Activated naive CD8-positive, alpha-beta T cell treated with anti-CD3 and anti-CD28 coated beads, Interleukin-2, amount 50 U/mL, for 16 hours (primary cell): ENCODE measurements around the gene ASTN2.
"Not testable (repeated sequence)": the region's sequence is repeated elsewhere in the genome, so short reads cannot be mapped to it uniquely, and the experiment has no call there.

ENCODE experiments used
- DNase-seq: peaks from one replicate; pipeline ENCODE4 v3.0.0-alpha.2; 2020; ENCODE audit warnings: low read depth, low spot score

Gene ASTN2

DNA sequence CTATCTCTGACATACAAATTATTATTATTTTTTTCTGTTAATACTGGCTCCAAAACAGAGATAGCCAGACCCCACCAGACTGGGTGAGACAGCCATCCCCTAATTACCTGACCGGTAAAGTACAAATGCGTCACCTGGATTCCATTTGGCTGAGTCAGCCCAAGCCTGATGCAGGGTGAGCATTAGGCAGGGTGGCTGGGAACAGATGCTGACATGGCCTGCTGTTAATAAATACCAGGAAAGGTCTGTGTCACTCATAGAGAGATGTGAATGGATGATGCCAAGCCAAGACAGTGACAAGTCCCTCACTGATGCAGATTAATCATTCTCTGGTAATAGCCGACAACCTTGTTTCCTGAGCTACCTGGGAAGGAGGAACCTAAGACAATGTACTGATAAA lies 544.3 kb downstream of the ASTN2 start:
- DNase-seq: no peak

DNA sequence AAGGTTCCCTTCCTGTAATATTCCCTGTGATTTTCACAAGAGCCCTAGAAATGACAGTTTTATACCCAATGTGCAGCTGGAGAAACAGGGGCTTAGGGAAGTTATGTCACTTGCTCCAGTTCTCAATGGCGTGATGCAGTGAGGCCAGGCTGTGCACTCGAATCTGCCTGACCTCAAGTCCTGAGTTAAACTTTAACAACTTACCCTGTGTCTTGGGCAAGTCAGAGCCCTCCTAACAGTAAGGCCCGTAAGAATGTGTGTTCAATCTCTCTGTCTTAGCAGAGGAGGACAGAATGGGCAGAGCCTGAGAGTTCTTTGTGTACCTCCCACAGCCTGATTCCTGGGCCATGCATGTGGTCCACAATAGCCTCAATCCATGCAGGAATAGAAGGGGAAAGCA lies 546.7 kb downstream of the ASTN2 start:
- no peak for DNase-seq

DNA sequence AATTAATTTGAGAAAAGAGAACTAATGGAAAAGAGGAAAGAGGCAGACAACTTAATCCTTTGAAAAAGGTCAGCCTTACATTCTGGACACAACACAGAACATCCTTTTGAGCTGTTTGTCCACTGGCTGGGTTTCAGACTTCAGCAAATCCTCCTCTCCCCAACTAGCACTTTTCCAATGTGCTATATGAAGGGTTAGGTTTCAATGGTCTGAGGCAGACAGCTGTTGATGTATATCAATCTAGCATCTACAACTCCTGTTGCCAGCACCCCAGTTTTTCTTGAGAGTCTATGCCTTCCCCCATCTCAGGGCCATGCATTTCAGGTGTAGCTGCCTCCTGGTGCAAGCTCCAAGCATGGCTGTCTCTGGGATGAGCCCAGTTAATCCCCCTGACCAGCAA lies 553.5 kb downstream of the ASTN2 start:
- no peak for DNase-seq

DNA sequence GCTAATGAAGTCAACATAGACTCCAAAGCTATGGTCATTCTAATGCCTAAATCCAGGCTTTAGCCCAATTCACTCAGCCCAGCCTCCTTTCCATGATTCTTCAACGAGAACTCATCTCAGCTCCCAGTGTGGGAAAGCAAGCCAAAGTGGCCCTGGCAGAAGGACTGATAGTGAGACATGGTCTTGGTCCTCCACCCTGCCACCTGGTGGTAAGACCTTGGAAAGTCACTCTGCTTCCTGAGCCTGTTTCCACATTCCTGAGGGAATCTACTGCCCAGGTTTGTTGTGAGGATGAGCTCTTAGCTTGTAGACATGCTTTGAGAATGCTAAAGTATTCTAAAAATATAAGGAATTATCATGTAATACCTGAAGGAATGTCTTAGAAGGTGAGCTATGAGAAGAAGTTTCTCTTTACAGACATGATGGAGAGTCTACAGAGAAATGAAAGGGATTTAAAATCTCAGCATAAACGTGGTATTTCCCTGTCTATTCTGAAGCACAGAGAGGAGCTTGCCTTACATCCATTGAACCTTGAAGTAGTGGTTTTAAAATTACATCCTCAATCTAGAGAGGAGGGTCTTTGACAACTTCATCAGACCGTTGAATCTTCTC lies 554.2 kb downstream of the ASTN2 start:
- no peak for DNase-seq

DNA sequence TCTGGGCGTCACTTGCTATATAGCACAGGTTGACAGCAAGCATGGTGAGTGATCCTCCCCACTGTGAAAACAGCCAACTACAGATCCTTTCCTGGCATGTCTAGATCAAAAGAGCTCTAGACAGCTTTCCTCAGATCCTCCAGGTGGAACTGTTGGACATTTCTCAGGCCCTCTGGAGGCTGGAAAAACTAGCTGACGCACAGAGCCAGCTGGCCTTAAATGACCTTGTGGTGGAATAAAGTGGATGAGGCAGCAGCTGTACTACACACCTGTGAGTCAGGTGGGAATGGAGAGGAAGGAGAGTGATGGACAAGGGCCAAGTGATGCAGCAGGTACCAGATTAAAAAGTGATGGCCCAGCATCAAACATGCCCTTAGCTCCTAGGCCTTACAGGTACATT lies 555.1 kb downstream of the ASTN2 start:
- DNase-seq: no peak

DNA sequence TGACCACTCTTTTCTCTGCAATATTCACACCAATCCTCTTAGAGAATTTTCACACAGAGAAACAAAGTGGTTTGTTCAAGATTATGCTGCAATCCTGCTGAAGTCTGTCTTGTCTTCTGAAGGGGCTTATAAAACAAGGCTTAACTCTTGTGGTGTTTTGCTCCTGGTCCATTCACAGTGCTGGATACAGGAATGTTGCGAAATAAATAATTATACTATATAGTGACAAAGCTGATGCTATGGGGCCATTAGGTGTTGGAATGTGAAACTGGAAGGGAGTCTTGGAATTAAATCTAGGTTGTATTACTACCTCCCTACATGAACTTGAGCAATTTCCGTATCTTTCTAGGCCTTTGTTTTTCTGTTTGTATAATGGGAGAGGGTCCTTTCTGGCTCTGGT lies 557.5 kb downstream of the ASTN2 start:
- DNase-seq: no peak

DNA sequence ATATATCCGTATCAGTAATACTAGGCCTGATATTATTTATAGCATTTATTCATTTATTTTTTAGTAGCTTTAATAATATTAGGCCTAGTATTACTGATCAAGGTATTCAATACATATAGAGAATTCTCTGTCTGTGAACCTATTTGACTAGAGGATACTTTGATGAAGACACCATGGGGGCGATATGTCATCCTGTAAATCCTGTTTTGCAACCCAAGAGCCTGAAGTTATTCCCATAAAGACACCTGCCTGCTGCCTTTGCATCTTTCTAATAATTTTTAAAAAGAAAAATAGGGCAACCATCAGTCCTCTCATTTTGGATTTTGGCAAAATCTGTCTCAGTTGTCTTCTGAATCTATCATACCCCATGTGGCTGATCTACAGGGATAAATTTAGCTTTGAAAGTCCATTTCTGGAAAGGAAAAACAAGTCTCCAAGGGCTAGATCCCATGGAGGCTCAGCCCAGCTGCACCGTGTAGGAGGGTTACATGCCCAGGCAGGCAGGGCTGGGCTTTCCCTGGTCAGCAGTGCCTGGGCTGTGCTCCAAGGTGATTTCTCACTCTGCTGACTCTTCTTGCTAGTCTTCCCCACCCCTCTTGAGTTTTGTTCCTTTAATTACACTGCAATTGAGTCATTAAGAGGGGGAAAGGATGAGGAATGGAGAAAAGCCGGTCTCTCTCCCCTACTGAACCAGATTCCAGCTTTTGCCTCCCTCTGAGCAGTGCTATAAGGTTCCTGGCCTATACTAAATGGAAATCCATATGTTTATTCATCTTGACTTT lies 558.8 kb downstream of the ASTN2 start:
- no peak for DNase-seq

DNA sequence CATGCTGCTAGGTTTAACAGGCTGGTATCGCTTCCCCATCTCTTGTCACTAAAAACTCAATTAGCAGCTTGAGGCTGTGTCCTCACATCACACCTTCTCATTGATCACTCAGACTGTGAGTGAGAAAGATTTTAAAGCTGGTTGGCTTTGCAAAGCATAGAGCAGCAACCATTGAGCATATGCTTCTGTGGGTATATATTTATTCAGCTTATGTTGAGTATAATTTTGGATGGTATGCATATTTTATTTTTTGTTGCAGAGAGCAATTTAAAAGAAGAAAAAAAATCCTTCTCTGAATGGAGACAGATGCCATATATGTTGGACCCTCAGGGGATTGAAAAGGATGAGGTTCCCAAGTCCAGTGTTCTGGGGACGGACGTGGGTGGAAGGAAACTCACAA lies 565.1 kb downstream of the ASTN2 start:
- DNase-seq: no peak

DNA sequence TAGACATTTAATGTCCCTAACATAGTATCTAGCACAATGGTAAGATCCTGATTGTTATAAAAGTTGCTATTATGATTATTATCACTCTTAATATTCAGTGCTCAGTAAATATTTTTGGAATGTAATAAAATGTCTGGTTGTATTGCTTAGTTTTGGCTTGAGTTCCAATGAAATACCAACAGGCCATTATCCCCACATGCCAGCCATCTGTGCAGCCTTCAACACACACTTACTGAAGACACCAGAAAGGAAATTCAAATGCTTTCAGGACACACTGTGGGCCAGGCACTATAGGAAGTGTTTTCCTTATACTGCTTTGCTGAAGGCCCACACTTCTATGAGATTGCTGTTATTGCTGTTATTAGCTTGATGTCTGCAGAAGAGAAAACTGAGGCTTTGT lies 570.2 kb downstream of the ASTN2 start:
- no peak for DNase-seq

DNA sequence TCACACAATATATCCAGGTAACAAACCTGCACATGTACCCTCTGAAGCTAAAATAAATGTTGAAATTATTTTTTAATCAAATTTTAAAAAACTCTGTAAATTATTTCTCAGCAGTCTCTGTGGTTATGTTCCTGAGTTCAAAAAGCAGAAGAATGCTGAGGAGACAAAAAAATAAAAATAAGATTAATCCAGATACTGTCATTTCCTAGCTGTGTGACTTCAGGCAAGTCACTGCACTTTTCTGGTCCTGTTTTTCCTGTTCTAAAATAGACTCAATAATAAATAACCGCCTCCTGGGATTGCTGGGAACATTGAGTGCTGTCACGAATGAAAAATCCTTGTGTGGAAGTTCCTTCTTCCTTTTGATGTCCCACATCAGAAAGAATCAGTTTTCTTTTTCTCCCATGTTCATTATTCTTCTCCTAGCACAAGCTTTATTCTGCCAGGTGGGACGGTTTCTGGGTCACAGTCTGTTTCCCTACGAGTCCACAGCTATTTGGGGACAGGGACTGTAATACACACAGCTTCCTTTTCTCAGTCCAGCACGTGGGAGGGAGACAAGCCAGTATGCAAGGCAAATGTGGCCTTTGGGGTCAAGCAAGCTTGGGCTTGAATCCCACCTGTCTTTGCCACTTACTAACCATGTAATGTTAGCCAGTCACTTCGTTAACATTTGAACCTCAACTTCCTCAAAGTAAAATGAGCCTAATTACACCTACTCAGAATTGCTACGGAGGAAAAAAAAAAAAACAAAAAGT lies 570.8 kb downstream of the ASTN2 start:
- DNase-seq: no peak

DNA sequence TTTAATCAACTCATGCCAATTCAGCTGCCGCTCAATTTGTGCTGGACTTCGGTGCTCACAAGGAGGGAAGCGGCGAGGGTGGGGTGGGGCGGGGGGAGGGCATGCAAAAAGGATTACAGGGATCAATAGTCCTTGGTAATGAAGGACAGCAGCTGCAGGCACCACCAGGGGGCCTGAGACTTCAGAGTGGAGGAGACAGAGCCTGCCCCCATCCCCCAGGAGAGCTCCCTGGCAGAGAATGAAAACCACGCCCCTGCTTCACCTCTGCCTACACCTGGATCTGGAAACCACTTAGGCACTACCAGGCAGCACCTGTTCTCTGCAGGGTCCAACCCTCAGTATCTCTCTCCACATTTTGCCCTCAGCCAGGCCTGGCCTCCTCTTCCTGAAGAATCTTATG lies 572.2 kb downstream of the ASTN2 start:
- DNase-seq: no peak

DNA sequence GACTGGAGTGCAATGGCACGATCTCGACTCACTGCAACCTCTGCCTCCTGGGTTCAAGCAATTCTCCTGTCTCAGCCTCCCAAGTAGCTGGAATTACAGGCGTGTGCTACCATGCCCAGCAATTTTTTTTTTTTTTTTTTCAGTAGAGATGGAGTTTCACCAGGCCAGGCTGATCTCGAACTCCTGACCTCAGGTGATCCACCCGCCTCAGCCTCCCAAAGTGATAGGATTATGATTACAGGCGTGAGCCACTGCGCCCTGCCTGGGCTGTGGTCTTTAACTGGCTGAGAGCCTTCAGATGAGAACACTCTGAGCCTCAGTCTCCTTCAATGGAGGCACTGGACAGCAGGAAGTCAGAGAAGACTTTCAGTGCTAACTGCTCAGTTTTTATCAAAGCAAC lies 576.4 kb downstream of the ASTN2 start:
- DNase-seq: not testable (repeated sequence)

DNA sequence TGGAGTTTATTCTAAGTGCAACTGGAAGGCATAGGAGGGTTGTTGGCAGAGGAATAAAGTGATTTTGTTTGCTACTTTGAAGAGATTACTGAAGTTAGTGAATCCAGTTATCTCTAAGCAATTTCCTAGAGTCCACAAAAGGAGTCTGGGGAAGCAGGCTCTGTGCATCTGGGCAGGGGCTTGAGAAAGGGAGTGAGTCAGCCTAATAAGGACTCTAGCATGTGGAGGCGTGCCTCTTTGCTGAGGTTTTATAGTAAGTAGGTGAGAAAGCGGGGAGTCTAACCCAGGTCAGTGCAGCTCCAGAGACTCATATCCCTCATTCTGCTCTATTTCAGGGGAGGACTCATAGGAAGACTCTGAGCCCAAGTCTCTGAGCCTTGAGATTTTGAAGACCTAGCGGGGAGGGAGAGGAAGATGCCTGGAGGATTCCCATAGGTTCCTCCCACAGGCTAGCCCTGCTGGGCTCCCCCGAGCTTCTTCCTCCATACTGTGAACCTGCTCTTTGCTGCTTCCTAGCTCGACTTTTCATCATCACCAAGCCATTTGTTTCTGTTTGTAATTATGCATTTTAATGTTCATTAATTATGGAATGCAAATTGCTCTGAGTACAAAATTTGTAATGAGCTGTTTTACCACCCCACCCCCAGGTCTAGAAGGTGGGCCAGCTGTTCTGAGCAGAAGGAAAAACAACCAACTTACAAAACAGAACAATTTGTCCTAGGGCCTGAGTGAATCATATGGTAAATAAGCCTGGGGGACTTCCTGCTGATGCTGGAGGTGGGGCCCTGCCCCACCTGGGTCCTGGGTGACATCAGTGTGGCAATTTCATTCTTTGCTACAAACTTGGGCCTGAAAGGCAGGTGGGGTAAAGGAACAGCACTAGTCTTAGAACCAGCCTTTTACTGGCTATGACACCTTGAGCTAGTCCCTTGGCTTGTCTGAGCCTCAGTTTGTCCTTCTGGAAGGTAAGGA lies 577.6 kb downstream of the ASTN2 start:
- DNase-seq: no peak

DNA sequence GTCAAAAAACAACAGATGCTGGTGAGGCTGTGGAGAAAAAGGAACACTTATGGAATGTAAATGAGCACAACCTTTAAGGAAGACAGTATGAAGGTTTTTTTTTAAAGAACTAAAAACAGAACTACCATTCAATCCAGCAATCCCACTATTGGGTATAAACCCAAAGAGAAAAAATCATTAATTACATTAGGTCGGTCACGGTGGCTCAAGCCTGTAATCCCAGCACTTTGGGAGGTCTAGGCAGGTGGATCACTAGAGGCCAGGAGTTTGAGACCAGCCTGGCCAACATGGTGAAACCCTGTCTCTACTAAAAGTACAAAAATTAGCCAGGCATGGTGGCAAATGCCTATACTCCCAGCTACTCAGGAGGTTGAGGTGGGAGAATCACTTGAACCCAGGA lies 584.5 kb downstream of the ASTN2 start:
- not testable (repeated sequence) for DNase-seq

DNA sequence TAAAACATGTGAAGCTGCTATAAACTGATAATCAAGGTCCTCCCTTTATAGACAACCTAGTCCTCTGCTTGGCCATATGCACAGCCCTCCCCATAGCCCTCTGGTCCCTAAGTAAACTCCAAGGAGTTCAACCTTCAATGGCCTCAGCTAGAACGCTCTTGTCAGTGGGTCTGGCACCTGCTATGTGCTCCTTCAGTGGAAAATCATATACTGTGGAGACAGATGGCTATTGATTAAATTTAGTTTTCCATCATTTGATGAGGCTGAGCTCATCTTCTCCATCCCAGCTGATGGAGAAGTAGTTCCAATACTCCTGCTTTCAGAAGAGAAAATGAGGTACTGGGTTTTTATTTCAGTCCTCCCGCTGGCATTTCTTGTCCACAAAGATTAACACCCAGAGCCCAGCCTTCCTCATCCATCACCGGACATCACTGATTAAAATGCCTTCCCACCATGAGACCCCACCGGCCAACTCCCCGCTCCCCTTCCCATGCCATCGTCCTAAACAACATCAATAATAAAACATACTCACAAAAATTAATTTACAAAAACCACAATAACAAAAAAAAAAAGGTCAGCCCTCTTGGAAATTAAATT lies 593.1 kb downstream of the ASTN2 start:
- DNase-seq: no peak

DNA sequence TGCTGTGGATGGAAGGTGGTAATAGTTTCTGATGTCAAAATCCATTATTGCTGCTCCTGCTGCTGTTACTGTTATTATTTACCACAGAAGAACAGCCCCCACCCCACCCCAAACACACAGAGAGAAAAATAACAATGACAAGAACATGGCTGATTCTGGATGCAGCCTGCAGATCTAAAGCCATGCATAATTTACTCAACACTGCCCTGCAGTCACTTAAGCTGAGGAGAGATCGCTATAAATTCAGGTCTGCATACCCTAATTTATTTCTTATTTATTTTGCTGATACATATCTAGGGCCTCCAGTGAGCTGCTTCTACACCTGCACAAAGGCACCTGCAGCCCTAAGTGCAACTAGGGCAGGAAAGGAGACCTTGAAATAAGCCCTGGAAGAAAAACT lies 595.7 kb downstream of the ASTN2 start:
- DNase-seq: no peak

DNA sequence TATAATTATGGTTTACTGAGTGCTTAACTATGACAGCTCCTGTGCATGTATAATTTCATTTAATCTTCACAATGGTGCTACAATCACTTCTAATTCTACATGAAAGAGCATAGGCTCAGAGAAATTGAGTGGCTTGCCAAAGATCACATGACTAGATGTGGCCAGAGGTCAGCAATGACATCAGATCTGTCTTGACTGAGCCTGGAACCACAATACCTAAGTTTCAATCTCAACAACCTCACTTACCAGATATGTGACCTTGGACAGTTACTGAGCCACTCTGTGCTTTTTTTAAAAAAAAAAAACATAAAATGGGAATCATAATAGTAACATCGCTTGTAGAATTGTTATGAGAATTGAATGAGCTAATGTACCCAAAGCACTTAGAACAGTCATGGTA lies 597.1 kb downstream of the ASTN2 start:
- no peak for DNase-seq

DNA sequence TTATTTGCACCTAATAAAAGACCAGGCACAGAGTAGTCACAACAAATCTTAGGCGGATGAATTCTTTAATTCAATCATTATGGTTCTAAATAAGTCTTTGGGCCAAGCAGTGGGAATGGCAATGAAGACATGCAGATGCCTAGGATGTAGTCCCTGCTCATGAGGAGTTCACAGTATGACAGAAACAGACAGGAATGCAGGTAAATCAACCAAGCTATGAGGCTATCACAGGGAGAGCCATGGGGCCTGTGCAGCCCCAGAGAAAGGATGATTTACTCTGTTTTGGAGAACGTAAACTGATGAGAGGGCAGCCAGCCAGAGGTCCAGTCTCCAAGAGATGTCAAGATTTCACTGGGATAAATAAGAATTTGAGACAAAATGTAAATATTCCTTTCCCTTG lies 598.4 kb downstream of the ASTN2 start:
- no peak for DNase-seq

DNA sequence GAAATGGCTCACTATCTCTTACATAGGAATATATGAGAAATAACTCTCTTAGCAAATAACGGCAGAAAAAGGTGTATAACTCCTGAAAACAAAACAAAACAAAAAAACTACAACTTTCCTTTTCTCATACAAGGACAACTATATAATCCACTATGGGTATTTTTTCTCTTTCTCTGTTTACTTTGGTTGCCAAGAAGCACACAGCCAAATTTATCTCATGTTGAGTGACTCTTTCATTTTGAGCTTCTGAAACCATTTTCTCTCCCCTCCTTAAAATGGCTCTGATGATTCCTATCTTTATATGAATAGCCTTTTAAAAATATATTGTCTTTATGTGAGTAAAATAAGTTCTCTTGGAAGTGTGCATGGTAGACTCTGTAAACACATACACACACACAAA lies 599.0 kb downstream of the ASTN2 start:
- no peak for DNase-seq

DNA sequence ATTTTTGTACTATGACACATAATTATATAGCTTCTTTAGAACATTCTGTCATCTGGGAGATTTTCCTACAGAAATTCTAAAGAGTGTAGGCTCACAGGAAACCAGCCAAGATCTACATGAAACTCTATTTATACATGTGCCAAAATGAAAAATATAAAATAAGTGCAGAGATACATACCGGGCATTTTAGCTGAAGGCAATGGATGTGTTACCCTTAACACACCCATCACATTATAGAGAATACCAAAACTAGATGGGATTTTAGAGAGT lies 601.9 kb downstream of the ASTN2 start:
- no peak for DNase-seq

DNA sequence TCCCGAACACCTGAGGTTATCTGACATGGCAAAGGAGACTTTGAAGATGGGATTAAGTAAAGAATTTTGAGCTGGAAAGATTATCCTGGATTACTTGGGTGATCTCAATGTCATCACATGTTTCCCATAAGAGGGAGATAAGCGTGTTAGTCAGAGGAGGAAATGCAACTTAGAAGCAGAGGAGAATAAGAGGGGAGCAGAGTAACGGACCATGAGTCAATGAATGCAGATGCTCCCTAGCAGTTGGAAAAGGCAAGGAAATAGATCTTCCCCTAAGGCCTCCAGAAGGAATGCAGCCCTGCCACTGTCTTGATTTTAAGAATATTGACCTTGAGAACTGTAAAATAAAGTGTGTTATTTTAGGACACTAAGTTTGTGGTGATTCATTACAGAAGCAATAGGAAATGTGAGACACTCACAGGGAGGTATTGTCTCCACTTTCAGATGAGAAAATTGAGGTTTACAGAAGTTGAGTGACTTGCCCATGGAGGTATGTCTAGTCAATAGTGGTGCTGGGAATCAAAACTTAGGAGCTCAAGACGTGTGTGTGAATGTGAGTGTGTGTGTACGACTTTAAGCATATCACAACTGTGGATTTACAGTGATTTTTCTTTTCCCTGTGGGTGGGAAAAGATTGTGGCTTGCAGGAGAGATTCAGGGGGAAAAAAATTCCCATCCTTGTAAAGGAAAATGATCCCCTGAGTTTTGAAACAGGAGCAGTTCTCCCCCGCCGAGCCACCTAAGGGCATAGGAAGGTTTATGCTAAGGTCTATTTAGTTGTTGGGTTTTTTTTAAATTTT lies 602.4 kb downstream of the ASTN2 start:
- no peak for DNase-seq
